GM12892 (cell line): ENCODE results near the gene PSME3.

Experiments
- POLR2A ChIP-seq: IDR thresholded peaks from 2 replicates; pipeline ENCODE4 v1.6.1; 2011; ENCODE audit warnings: low read depth, low read length, control low read depth
- POLR2AphosphoS5 ChIP-seq: IDR thresholded peaks from 2 replicates; pipeline ENCODE4 v1.6.1; 2011; ENCODE audit warnings: low read depth, low read length, control low read depth
- TAF1 ChIP-seq: IDR thresholded peaks from 2 replicates; pipeline ENCODE4 v1.6.1; 2011; ENCODE audit warnings: low read depth, mild to moderate bottlenecking, control low read depth, low read length, borderline replicate concordance

GRCh38 chr17:42883802-42884558 is 50.8 kb downstream of the PSME3 start:
- TF ChIP-seq POLR2AphosphoS5: no peak
- no peak for TF ChIP-seq POLR2A
- no peak for TF ChIP-seq TAF1
